Cerebellar cortex (tissue), 1 donor: ENCODE data around the gene HSDL2.
"Not testable (repeated sequence)": the region's sequence is repeated elsewhere in the genome, so short reads cannot be mapped to it uniquely, and the experiment has no call there.

Experiments
- DNase-seq: peaks from one replicate; pipeline ENCODE4 v3.0.0-alpha.2; 2015; ENCODE audit warnings: low spot score

Gene HSDL2

DNA sequence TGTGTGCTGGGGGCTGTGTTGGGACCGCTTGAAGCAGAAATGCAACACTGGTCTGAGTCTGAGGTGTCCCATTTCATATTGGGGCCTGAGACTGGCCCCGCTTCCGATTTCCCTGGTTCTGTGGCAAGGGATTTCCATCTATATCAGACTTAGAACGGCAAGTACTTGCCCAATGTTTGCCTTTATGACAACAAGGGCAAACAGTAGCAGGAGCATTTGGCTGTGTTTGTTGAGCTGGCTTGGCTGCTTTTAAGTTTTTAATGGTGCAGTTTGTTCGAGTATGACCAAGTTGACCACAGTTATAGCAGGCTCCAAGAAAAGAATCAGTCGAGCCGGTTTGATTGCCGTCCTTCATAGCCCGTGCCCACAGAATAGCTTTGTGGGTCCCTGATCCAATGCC is 17.0 kb downstream of the HSDL2 start:
- no peak for DNase-seq

DNA sequence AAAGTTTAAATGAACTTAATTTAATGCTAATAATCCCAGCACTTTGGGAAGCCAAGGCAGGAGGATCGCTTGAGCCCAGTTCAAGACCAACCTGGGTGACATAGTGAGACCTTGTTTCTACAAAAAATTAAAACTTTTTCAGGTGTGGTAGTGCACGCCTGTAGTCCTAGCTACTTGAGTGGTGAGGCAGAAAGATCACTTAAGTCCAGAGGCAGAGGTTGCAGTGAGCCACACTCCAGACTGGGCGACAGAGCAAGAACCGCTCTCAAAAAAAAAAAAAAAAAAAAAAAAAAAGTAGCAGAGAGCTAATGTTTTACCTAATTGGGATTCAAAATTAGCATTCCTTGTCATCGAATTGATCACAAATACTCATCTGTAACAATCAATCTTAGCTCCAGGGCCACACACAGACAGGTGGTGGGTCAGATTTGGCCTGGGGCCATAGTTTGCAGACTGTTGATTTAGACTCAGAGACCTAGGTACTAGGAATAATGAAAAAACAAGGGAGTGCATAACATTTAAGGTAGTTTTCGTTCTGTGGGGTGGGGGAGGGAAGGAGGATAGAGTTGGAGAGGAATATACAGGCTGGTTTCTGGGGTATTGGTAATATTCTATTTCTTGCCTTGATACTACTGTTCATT is 21.4 kb downstream of the HSDL2 start:
- DNase-seq = no peak

DNA sequence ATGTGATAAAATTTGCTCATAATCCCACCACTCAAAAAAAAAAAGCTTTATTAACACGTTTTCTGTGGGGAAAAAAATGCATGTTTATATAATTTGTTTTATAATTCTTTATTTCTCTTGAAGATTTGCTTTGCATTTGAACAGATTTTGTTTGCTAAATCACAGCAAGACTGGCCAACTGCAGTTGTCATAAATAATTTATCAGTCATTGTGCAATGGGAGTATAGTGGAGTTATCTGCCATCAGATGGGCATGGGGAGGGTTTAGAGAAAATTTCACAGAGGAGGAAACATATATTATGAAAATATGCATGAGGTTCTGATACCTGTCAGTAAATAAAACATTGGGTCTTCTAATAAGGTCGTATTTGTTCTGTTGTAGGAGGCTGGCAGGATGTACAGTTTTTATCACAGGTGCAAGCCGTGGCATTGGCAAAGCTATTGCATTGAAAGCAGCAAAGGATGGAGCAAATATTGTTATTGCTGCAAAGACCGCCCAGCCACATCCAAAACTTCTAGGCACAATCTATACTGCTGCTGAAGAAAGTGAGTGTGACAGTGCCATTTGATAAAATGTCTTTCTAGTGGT is 23.8 kb downstream of the HSDL2 start:
- DNase-seq = no peak

DNA sequence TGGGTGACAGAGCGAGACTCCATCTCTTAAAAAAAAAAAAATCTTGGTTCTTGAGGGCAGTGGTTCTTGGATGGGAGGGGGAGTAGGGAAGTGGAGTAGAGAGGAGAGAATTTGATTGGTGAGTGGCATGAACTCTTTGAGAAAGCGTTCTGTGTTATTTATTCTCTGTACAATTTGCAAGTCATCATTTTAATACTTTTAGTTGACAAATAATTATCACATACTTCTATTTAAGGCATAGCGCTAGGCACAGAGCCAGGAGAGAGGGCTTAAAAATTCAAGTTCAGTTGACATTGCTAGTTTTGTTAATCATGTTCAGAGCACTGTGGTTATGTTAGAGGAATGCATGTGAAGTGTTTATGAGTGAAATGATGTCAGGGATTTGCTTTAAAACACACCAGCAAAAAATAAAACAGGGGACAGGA is 24.6 kb downstream of the HSDL2 start:
- no peak for DNase-seq

DNA sequence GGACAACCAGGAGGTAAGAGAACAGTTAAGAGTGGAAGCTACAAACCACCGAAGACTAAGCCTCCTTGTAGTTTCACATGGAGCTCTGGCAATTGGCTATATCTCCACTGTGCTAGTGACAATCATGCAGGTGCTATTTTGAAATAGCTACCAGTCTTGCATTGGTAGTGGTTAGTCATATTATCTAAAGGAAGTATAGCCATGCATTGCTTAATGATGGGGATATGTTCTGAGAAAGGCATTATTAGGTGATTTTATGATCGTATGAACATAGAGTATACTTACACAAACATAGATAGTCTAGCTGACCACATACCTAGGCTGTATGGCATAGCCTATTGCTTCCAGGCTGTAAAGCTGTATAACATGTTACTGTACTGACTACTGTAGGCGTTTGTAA is 28.4 kb downstream of the HSDL2 start:
- no peak for DNase-seq

DNA sequence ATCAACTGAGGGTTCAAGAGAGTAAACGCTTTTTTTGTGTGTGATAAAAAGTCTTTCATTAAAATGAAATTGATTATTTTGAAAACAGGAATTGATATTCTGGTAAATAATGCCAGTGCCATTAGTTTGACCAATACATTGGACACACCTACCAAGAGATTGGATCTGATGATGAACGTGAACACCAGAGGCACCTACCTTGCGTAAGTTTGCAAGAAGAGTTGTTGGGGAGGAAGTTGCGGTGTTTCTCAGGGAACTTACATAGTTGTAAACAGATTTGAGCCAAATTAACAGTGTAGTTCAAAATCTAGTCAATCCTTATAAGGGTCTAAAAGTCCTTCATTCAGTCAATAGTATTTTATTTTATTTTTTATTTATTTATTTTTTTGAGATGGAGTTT is 28.9 kb downstream of the HSDL2 start:
- DNase-seq = no peak

DNA sequence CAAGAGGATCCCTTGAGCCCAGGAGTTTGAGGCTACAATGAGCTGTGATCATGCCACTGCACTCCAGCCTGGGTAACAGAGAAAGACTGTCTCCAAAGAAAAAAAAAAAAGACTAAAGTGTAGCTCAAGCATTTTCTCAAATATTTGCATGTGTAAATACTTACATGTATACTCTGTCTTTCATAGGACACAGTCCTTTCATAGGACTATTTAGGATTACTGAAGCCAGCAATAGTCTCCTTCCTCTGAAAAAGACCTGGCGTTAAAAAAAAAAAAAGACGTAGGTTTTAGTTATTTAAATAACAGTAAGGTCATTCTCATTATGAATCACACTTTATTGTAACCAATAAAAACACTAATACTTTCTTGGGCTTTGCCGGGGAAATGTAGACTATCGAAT is 29.9 kb downstream of the HSDL2 start:
- DNase-seq = no peak

DNA sequence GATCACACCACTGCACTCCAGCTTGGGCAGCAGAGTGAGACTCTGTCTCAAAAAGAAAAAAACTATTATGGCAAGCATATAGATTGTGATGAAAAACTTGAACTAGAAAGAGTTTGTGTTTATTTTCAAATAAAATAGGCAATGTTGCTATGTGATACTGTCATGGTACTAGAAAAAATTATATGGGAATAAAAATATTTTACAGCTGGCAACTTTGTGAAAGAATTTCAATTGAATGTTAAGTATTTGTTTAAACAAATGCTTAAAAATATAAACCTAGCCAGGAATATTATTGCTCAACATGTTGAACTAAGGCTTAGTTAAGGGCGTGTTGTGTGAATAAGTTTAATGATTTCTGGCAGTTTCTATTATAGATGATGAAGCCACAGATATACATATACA is 31.7 kb downstream of the HSDL2 start:
- DNase-seq = no peak

DNA sequence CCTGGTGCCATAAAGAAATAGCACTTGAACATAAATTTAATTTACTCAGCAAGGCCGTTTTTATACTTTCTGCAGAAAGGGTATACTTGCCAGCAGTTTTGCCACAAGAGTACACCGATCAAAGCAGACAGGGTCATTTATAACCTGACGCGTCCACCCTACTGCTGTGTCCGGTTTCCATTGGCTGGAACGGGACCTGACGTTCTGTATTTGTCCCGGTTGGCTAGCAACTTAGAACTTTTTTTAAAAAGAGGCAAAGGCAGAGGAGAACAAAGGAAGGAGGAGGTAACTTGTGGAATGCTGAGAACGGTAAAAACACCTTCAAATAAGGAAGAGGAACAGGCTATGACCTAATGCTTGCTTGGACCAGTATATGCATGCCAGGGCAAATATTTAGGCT is 33.8 kb downstream of the HSDL2 start:
- DNase-seq = not testable (repeated sequence)

DNA sequence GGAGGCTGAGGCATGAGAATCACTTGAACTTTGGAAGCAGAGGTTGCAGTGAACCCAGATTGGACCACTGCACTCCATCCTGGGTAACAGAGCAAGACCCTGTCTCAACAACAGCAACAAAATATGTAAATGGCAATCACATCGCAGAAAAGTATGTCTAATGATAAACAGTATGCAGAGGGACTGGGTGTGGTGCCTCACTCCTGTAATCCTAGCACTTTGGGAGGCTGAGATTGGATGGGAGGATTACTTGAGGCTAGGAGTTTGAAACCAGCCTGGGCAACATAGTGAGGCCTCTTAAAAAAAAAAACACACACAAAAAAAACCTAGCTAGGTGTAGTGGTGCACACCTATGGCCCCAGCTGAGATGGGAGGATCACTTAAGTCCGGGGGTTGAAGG is 40.3 kb downstream of the HSDL2 start:
- no peak for DNase-seq

DNA sequence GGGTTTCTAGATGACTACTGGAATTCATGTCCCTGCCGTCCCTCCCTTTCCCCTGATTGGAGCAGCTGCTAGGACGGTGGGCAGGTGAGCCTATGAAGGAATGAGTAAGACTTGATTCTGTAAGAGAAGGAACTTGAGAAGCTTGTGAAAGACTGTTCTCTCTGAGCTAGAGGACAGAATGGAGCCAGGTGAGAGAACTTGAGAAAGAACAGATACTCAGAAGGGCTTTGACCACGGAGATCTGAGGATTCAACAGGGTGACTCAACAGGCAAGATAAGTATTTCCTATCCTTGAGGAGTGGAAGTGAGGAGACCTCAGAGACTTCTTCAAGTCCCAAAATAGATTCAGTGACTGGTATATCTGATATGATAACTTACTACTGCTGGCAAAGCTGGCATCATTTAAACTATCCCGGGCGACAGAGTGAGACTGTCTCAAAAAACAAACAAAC is 41.9 kb downstream of the HSDL2 start:
- no peak for DNase-seq

DNA sequence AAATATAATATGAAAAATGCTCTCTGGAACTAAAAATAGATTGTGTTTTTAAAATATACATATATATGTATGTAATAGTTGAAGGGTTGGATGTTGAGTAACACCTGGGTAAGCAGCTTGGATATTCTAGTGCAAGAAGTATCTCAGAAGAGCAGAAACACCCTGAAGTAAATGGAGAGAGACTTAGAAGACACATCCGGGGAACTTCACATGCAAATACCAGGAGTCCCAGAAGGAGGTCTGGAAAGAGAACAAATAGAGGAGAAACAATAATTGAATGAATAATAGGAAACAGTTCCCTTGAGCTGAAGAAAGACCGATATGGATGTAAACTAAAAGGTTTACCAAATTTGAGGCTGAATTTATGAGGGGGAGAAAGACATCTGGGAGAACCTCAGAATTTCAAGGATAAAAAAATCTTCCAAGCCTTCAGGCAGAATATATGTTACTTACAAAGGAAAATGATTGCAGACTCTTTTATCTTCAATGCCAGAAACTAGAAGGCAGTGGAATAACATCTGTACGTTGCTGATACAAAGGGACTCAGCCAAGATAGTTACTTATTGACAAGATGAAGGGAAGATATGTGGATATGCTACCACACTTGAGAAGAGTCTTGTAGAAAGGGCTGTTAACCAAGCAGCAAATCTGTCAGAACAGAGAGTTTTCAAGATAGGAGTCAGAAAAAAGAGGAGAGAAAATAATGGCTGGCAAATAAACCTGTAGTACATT is 42.7 kb downstream of the HSDL2 start:
- no peak for DNase-seq

DNA sequence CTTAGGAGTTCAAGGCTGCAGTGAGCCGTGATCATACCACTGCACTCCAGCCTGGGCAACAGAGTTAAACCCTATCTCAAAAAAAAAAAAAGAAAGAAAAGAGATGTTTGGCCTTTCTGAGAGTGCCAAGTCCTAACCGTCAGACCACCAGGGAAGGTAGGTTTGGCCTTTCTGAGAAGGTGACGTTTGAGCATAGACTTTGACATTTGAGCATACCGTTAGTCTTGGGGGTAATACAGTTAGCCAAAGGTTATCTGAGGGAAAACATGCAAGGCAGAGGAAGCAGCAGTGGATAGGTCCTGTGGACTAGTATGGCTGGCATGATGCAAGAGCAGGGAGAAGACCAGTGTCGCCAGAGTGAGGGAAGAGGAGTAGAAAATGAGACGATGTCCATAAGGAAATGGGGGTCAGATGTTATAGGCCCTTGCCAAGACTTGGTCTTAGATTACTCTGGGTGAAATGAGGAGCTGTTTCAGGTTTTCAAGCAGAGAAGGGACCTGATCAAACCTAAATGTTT is 50.2 kb downstream of the HSDL2 start:
- no peak for DNase-seq

DNA sequence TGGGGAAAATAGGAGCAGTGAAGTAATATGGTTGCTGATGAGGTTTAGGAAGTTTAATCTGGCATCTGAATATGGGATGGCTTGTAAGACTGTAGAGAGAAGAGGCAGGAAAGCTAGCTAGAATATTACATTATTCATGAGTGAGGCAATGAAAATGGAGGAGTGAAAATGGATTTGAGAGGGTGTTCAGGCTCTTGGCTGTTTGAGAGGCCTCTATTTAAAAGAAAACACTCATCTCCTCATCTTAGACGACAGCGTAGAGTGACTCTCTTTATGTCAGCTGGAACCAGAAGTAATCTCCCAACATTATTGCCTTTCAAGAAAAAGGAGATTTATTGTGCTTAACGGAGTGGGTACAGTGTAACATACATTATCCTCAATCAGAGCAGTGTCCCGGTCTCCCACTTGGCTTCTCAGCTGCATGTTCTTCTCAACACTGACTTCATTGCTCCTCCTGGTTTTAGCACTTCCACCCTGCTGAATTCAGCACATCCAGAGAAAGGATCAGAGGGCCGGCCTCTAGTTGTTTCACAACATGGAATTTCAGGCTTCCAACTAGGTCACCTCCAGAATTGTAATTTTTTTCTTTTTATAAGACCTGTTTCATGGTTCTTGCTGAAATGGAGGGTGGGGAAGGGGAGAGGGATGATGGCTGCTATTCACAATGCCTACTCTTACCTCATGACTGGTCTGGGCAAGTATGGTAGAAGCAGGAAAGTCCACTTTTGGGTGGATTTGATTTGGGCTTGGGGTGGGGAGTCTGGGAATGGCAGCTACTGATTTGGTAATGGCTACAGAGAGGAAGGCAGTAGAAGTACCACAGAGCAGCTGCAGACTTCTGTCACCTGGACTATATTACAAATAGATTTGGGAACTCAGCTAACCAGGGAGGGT is 53.8 kb downstream of the HSDL2 start:
- DNase-seq = no peak

DNA sequence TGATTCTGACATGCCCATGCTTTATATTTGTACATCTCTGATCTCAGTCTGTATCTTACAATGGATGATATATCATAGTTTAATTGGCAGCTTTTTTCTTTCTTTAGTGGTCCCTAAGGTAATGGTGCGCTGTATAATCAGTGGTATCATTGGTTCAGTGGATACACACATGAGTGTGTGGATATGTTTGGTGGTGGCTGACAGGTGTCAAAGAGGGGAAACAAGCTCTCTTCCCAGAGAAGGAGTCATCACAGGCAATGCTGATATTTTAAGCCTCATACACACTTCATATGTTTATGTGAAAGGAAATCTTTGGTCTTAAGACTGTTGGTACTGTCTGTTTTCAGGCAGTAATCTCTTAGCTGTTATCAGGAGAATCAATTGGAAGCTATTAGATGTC is 54.6 kb downstream of the HSDL2 start:
- no peak for DNase-seq

DNA sequence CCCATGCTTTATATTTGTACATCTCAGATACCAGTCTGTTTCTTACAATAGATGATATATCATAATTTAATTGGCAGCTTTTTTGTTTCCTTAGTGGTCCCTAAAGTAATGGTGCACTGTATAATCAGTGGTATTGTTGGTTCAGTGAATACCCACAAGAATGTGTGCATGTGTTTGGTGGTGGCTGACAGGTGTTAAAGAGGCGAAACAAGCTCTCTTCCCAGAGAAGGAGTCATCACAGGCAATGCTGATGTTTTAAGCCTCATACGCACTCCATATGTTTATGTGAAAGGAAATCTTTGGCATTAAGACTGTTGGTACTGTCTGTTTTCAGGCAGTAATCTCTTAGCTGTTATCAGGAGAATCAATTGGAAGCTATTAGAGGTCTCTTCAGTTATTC is 57.5 kb downstream of the HSDL2 start:
- DNase-seq = no peak

DNA sequence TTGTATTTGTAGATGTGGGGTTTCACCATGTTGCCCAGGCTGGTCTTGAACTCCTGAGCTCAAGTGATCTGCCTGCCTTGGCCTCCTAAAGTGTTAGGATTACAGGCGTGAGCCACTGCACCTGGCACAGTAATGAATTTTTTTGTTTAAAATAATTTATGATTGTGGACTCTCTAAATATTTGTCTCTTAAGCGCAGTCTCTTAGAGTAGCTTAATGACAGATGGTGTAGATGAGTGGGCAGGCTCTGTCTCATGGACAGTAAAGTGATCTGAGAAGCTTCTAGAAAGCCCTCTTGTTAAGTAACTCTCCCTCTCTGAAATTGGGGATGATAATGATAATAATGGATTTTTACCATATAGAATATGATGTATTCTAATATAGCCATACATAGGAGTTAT is 59.3 kb downstream of the HSDL2 start:
- DNase-seq = no peak

DNA sequence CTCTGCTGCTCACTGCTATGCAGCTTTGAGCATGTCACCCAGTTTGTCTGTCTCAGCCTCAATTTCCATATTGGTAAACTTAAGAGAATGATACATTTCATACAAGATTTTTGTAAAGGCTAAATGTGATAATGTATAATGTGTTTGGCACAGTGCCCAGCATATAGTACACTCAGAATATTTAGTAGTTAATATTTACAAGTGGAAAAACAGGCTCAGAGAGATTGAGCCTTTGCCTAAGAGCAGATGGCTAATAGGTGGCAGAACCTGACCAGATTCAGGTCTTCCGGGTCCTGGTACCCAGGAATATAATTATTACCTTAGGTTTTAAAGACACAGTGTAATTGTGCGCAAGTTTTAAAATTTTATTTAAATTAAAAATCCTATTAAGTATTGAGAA is 59.9 kb downstream of the HSDL2 start:
- no peak for DNase-seq

DNA sequence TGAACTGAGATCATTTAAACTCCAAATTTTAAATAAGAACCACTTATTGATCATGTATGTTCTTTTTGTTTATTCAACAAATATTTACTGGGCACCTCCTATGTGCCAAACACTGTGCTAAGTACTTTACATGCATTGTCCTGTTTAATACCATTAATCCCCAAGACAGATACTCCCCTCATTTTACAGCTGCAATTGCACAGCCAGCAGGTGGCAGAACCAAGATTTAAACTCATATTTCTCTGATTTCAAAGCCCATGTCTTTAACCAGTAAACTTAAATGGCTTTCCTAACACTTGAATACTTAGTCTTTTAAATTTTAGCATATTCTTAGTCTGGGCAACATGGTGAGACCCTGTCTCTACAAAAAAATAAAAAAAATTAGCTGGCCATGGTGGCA is 63.3 kb downstream of the HSDL2 start:
- peak; percentile 16 for DNase-seq

DNA sequence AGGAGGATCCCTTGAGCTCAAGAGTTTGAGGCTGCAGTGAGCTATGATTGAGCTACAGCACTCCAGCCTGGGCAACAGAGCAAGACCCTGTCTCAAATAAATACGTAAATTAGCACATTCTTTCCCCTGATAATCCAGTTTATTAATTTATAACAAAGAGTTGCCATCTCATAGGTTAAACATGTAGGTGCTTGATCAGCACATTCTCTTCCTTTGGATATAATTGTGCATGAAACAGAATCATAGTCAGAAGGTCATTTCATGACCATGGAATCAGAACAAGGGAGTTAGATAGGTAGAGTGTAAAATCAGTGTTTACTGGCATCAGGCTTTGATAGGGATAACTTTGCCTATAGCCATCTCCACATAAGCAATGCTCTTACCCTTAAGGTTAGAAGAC is 63.7 kb downstream of the HSDL2 start:
- no peak for DNase-seq

DNA sequence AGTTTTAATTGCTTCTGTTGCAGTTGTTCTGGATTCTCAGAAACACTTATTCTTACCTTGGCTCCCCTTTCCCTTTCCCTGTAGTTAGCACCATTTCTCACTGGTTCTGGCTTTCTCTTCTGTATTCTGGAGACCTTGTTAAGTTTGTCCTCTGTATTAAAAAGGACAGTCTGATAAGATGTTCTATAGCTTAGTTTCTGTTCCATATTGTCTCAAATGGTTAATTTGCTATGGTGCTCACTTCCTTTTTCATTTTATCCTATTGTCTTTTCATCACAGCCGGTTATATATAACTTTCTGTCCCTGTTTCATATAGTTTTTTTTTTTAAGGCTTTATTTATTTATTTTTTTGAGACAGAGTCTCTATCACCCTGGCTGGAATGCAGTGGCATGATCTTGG is 65.3 kb downstream of the HSDL2 start:
- no peak for DNase-seq

DNA sequence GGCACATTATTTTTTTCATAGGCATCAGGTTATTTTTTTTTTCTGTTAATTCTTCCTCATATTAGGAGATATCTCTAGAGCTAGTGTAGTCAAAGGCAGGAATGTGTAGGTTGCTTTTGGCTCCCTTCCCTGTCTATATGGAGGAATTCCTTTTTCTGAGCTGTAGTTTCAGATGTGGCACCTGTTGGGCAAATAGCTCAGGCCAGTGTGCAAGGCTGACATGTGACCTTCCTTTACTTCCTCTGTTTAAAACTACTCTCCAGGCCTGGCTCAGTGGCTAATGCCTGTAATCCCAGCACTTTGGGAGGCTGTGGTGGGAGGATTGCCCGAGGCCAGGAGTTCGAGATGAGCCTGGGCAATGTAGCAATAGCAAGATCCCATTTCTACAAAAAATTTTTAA is 66.2 kb downstream of the HSDL2 start:
- DNase-seq = no peak
